ENCODE measurements around the gene HOXB4. TPM values are rescaled to one million over a fixed set of nuclear protein-coding genes. Genes with fewer than 3 reads are reported as not detected.

HOXB4 gene
- total and polyA plus RNA-seq, 8 donors, result 0.45 to 5.1 (median 2.1) TPM; not detected in 2

DNA sequence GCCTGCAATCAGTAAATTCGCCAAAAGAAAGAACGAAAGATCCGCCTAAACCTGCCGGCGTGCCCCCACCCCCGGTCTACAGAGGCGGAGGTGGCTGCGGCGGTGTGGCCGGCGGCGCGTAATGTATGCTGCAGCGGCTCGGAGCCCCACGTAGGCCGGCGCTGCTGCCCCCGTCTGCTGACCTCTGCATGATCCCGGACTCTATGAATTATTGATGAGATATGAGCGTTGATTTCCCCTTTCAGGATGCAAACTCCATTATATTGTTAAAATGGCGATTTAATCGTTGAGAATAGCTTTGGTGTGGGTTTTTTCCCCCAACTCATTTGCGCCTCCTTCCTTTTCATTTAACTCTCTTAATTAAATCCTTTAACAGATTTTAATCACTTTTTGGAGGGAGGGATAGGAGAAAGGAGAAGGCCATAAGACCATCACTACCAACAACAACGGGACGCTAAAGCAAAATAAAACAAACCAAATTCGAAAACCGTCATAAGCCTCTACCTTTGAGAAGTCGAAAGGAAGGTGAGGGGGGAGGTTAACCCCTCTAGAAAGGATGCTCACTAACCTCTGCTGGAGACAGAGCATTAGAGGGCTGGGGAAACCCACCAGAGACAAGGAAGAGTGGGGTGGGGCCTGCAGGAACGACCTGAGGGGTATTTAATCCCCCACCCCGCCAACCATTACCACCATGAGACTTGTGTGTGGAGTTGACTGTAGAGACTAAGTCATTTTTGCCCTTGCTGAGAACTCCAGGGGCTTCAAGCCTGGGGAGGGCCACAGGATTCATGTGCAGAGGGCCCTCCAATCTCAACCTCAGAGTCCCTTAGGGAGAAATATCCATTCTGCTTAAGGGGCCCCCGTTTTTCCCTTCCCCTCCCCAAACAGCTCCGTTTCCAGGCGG, 8.5 kb upstream of the HOXB4 start:
- H3K4me1 ChIP-seq, result peaks cover 18 to 81% (median 45%) of the 10 kb centered on the region in 4 donors
- TF ChIP-seq POLR2AphosphoS5 (IDR thresholded peaks at IDR 0.05), result no peak
- peaks cover 0 to 100% (median 76%) of the 10 kb centered on the region in 3 donors for H3K27me3 ChIP-seq
- H3K27ac ChIP-seq, result peak overlapping the region; percentile 81 to 95 (median 93)
- peak overlapping the region; percentile 50 to 56 (median 54) for H3K4me3 ChIP-seq
- 13 to 18% (median 16%) methylated on average over 34 of the region's 34 CpGs for WGBS, 5 donors
- no peaks in the 10 kb centered on the region for H3K9me3 ChIP-seq
- DNase-seq, result no peak
- intact Hi-C loops (cut with DNase I; ENCODE audit: low total_unique reads), result no loop called here
- no peaks in the 10 kb centered on the region for H3K36me3 ChIP-seq

DNA sequence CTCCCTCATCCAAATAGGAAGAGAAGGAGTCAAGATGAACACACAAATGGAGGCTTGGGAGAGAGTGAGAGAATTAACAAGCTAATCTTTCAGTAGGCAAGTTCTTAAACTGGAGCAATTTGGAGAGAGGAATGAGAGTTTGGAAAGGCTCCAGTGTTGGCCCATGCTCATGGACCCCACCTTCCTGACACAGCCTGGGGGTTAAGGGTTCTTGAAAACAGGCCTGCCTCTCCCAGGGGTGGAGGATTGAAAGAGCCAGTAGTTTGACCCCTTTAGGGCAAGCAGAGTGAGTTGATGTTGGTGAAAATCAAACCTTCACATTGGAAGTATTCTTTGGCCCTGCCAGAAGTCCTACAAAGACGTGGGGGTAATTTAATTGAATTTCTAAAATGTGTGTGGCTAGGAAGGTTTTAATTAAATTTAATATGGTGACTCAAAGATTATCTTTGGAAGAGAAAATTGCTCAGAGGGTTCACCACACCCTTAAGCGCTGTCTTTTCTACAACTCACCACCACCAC, 6.1 kb upstream of the HOXB4 start:
- WGBS, 5 donors, result 21 to 45% (median 29%) methylated on average over 2 of the region's 2 CpGs
- TF ChIP-seq EP300 (IDR thresholded peaks at IDR 0.05) (no peak), CTCF (IDR thresholded peaks at IDR 0.05) (no peak), POLR2A (IDR thresholded peaks at IDR 0.05) (no peak), POLR2AphosphoS5 (IDR thresholded peaks at IDR 0.05) (no peak)
- no peak for DNase-seq
- Histone ChIP-seq H3K4me3 (peak overlapping the region in 3 of 4 donors; percentile 50 to 56 (median 52)), H3K27me3 (peaks cover 0 to 100% (median 80%) of the 10 kb centered on the region in 3 donors), H3K36me3 (no peaks in the 10 kb centered on the region), H3K9me3 (no peaks in the 10 kb centered on the region), H3K4me1 (peaks cover 18 to 77% (median 47%) of the 10 kb centered on the region in 4 donors), H3K27ac (peak overlapping the region; percentile 81 to 95 (median 93))
- intact Hi-C loops (cut with DNase I; ENCODE audit: low total_unique reads), result no loop called here

DNA sequence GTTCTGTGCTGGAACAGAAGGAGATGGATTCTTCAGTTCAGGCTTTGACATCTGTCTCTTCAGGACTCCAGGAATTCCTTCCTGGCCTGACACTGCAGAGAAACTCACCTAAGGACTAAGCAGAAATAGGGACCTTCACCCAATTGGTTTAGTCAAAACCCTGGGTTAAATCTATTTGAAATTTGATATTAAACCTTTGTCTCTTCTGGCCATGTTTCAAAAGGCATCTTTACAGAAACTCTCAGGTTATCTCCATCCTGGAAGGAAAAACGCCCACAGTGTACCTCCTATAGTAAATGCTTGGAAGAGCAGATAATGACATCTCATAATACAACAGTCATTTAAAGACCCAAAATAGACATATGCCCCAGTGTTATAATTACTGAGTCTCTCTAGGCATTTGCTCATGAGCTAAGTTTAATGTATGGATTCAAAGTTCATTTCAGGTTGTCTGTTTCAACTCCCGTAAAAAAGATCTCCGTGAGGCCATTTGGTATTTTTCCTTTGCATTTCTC, 5.6 kb upstream of the HOXB4 start:
- no peaks in the 10 kb centered on the region for H3K36me3 ChIP-seq
- 43 to 56% (median 51%) methylated on average over 3 of the region's 3 CpGs for WGBS, 5 donors
- H3K4me1 ChIP-seq, result peaks cover 18 to 80% (median 49%) of the 10 kb centered on the region in 4 donors
- intact Hi-C loops (cut with DNase I; ENCODE audit: low total_unique reads), result no loop called here
- H3K4me3 ChIP-seq, result no peak overlapping the region
- TF ChIP-seq POLR2AphosphoS5 (IDR thresholded peaks at IDR 0.05) (no peak), EP300 (IDR thresholded peaks at IDR 0.05) (no peak), POLR2A (IDR thresholded peaks at IDR 0.05) (no peak), CTCF (IDR thresholded peaks at IDR 0.05) (no peak)
- no peak for DNase-seq
- H3K27me3 ChIP-seq, result peaks cover 0 to 100% (median 82%) of the 10 kb centered on the region in 3 donors
- H3K9me3 ChIP-seq, result no peaks in the 10 kb centered on the region
- H3K27ac ChIP-seq, result peak overlapping the region in 4 of 5 donors; percentile 91 to 95 (median 93)

DNA sequence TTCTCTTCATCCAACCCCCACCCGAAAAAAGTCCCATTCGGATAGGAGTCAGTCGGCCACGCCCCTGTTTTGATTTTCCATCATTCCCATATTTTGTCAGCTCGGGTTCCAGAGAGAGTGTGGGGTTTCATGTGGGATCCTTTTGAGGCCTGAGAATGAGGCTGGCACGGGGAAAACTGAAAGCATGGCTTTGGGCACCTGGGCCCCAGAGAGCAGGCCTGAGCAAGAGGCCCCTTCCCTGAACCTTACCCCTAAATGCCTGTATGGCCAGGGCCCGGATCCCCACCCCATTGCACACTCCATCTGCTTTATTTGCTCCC, 4.6 kb upstream of the HOXB4 start:
- Histone ChIP-seq H3K27me3 (peaks cover 0 to 100% (median 86%) of the 10 kb centered on the region in 3 donors), H3K27ac (peak overlapping the region; percentile 47 to 95 (median 93)), H3K36me3 (no peaks in the 10 kb centered on the region), H3K9me3 (no peaks in the 10 kb centered on the region), H3K4me1 (peaks cover 17 to 75% (median 46%) of the 10 kb centered on the region in 4 donors), H3K4me3 (peak overlapping the region; percentile 57 to 61 (median 58))
- intact Hi-C loops (cut with DNase I; ENCODE audit: low total_unique reads), result no loop called here
- WGBS, 5 donors, result 25 to 35% (median 30%) methylated on average over 7 of the region's 7 CpGs
- no peak for TF ChIP-seq CTCF (IDR thresholded peaks at IDR 0.05)
- no peak for TF ChIP-seq POLR2A (IDR thresholded peaks at IDR 0.05)
- no peak for TF ChIP-seq EP300 (IDR thresholded peaks at IDR 0.05)
- no peak for TF ChIP-seq POLR2AphosphoS5 (IDR thresholded peaks at IDR 0.05)
- DNase-seq, result no peak
